ENCODE data around the gene APRT. TPM values are rescaled to one million over a fixed set of nuclear protein-coding genes. Genes with fewer than 3 reads are reported as not detected.

The APRT gene
- total RNA-seq, 4 donors from 2014 or later, result 74.8 to 135 (median 101) TPM

DNA sequence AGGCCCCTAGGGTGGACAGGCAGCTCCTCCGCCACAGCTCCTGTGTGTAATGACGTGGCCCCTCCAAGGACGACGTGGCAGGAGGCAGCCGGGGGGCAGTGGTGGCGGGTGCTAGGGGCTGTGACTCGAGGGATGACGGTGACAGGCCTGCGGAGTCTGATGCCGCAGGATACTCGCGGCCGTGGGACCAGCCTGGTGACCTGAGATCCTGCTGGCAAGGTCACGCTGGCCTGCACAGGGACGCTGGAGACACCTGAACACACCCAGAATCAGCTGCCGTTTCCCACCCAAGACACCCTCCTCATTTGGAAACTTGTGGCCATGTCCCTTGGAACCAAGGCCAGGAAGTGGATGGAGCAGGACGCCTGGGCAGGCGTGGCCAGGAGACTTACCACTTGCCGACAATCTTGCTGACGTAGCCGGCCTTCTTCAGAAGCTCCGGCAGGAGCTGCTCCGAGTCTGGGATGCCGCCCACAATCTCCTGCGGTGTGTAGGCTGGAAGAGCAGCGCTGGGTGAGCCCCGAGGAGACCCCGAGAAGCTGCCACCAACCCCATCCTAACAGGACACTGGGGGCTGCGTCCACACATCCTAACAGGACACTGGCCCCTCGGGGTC lies 29.0 kb upstream of the APRT start:
- TF ChIP-seq, protein P1, sequence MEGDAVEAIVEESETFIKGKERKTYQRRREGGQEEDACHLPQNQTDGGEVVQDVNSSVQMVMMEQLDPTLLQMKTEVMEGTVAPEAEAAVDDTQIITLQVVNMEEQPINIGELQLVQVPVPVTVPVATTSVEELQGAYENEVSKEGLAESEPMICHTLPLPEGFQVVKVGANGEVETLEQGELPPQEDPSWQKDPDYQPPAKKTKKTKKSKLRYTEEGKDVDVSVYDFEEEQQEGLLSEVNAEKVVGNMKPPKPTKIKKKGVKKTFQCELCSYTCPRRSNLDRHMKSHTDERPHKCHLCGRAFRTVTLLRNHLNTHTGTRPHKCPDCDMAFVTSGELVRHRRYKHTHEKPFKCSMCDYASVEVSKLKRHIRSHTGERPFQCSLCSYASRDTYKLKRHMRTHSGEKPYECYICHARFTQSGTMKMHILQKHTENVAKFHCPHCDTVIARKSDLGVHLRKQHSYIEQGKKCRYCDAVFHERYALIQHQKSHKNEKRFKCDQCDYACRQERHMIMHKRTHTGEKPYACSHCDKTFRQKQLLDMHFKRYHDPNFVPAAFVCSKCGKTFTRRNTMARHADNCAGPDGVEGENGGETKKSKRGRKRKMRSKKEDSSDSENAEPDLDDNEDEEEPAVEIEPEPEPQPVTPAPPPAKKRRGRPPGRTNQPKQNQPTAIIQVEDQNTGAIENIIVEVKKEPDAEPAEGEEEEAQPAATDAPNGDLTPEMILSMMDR (IDR thresholded peaks at IDR 0.05; ENCODE audit: low read depth), result no peak

DNA sequence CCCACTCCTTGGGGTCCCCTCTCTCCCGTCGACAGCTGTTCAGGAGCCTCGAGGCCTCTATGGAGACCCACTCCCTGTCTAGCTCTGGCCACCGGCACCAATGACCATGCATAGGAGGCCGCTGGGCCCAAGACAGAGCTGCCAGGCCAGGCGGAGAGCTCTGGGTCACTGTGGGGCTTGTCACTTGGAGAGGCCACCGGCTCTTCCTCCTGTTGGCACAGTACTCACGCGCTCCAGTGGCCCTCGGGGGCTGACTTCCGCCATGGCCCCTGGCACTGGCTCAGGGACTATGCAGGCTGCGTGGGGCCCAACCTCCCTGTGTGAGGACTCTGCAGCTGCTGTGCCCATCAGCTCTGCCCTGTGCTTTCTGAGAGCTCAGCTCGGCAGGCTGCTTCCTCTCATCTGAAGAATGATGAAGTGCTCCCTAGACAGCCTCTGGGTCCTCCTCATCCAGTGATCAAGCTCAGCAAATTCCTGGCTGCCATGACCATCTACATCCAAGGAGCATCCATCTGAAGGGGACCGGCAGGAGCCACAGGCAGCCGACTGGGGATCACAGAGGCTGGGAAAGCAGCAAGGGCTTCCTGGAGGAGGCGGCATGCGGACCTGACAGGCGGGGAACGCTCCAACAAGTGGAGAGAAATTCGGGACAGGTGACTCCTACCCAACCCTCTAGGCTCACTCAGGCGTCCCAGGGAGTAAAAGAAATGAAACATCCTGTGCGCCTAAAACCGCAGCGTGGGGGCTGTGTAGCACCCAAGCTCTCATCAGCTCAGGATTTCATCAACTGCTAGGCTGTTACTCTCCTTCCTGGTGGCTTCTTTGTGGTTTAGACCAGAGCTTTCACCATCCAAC lies 28.2 kb upstream of the APRT start:
- TF ChIP-seq, protein P1 (IDR thresholded peaks at IDR 0.05; ENCODE audit: low read depth), result no peak

DNA sequence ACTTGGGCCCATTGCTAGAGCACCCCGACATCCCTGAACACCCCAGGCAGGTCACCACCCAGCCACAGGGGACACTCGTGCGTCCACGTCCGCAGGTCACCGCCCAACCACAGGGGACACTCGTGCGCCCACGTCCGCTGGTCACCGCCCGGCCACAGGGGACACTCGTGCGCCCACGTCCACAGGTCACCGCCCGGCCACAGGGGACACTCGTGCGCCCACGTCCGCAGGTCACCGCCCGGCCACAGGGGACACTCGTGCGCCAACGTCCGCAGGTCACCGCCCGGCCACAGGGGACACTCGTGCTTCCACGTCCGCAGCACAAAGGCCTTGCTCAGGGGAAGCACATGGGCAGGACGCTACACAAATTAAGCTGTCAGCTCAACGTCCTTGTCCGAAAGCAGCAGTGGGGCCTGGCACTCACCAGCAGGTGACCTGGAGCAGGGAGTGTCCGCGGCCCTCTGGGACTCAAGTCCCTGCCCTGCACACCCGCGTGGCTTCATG lies 27.4 kb upstream of the APRT start:
- TF ChIP-seq, protein P1 (IDR thresholded peaks at IDR 0.05; ENCODE audit: low read depth), result no peak

DNA sequence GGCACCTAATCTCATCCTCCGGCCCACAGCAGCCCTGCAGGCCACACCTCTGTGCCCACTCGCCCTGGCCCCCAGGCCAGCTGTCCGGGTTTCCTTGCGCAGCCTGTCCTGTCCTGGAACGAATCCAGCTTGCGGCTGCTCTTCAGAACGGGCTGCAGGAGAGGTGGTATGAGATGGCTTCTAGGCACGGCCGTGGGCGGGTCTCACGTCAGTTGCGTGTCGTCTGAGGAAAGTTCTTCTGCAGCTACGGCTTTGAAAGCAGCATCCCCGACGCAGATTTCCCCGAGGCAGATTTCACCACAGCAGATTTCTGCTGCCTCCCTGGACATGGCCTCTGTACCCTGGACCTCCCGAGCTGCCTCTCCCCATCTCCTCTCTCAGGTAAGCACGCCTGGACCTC lies 26.8 kb upstream of the APRT start:
- TF ChIP-seq, protein P1 (IDR thresholded peaks at IDR 0.05; ENCODE audit: low read depth), result no peak

DNA sequence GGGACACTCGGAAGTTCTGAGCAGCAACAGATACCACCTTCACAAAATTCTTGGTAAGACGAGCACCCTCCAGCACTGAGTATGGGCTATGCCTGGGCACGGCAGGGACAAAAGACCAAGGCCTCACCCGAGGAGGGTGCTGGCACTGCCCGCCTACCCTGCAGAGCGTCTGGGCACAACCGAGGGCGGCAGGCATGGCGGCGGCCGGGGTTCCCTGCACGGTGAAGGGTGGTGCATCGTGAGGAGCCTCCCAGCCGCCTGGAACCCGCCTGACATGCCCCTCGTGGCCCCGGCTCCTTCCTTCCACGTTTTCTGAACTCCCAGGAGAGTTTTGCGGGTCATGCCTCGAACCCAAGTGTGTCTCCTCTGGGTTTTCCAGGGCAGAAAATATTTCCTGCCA lies 26.1 kb upstream of the APRT start:
- TF ChIP-seq, protein P1 (IDR thresholded peaks at IDR 0.05; ENCODE audit: low read depth), result no peak

DNA sequence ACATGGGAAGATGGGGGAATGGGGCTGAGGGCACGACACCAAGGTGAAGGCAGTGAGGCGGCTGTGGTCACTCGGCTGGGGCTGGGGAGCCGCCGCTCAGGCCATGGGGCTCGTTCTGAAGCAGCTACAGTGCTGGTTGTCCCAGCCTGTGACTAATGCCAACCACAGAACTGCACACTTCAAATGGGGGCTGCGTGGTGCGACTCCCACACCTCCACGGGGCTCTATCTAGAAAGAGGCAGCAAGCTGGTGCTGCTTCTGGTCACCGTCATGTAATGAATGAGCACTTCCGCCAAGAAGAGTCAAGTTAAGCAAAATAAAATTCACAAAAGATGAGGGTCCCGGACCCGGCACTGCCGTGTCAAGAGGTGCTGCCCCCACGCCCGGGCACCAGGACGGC lies 25.1 kb upstream of the APRT start:
- TF ChIP-seq, protein P1 (IDR thresholded peaks at IDR 0.05; ENCODE audit: low read depth), result no peak

DNA sequence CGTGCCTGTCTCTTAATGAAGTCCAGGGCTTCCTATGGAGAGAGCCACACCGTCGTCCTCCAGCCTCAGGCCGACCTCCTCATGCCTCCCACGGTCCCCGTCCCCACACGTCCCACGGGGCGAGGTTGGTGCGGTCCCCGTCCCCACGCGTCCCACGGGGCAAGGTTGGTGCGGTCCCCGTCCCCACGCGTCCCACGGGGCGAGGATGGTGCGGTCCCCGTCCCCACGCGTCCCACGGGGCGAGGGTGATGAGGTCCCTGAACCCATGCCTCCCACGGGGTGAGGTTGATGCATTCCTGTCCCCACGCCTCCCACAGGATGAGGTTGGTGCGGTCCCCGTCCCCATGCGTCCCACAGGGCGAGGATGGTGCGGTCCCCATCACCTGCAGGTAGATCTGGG lies 24.1 kb upstream of the APRT start:
- TF ChIP-seq, protein P1 (IDR thresholded peaks at IDR 0.05; ENCODE audit: low read depth), result no peak

All from subcutaneous adipose tissue (tissue), 4 donors.